OCI-LY3 (cell line): ENCODE data around the gene ZNF683.
"Not testable (repeated sequence)": the region's sequence is repeated elsewhere in the genome, so short reads cannot be mapped to it uniquely, and the experiment has no call there.

ENCODE experiments used
- CTCF ChIP-seq: fragments of 200-600, 300-600 bp; sonication (generic); IDR thresholded peaks from 2 replicates; pipeline ENCODE4 v1.5.1; 2014; ENCODE audit warnings: antibody characterized with exemption, low read length, low read depth
- EZH2phosphoT487 ChIP-seq: fragments of 200-600 bp; shearing (Covaris generic); IDR thresholded peaks from 2 replicates; pipeline ENCODE4 v1.6.1; 2018; ENCODE audit warnings: antibody characterized with exemption, mixed run types, low read depth

DNA sequence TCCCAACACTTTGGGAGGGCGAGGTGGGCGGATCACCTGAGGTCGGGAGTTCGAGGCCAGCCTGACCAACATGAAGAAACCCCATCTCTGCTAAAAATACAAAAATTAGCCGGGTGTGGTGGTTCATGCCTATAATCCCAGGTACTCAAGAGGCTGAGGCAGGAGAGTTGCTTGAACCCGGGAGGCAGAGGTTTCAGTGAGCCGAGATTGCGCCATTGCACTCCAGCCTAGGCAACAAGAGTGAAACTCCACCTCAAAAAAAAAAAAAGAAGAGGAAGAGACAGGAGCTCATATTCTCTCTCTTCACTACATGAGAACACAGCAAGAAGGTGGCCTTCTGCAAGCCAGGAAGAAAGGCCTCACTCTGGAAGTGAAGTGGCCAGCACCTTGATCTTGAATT lies 39.2 kb downstream of the ZNF683 start:
- not testable (repeated sequence) for TF ChIP-seq CTCF, EZH2phosphoT487
